Measurements from ENCODE around the gene PPM1H. TPM values are rescaled to one million over a fixed set of nuclear protein-coding genes. Genes with fewer than 3 reads are reported as not detected.

PPM1H gene
- total and polyA plus RNA-seq, 11 donors = 1.3 to 9.6 (median 4.9) TPM

GRCh38 chr12:62714774-62715721 is 219.9 kb downstream of the PPM1H start:
- Histone ChIP-seq H3K4me1 (peaks cover 0 to 39% (median 8%) of the 10 kb centered on the region in 12 donors), H3K36me3 (no peaks in the 10 kb centered on the region), H3K27me3 (no peaks in the 10 kb centered on the region), H3K4me3 (no peak overlapping the region), H3K9me3 (no peaks in the 10 kb centered on the region), H3K27ac (peak overlapping the region in 11 of 12 donors; percentile 5 to 77 (median 47))
- WGBS, 4 donors = 62 to 75% (median 73%) methylated on average over 14 of the region's 14 CpGs
- intact Hi-C loops (cut with DNase I) = no loop called here
- peak in 3 of 4 donors; percentile 48 to 70 (median 65) for ATAC-seq
- no peak for TF ChIP-seq POLR2A (IDR thresholded peaks at IDR 0.05)
- no peak for TF ChIP-seq CTCF (IDR thresholded peaks at IDR 0.05)
- peak; percentile 47 to 77 (median 62) for DNase-seq

GRCh38 chr12:62714181-62714773 is 220.7 kb downstream of the PPM1H start:
- intact Hi-C loops (cut with DNase I) = no loop called here
- no peaks in the 10 kb centered on the region for H3K36me3 ChIP-seq
- peak overlapping the region in 10 of 12 donors; percentile 5 to 77 (median 50) for H3K27ac ChIP-seq
- ATAC-seq = peak in 2 of 4 donors; percentile 13 to 43
- no peak for TF ChIP-seq CTCF (IDR thresholded peaks at IDR 0.05)
- TF ChIP-seq POLR2A (IDR thresholded peaks at IDR 0.05) = no peak
- H3K4me3 ChIP-seq = no peak overlapping the region
- H3K27me3 ChIP-seq = no peaks in the 10 kb centered on the region
- DNase-seq = no peak
- no peaks in the 10 kb centered on the region for H3K9me3 ChIP-seq
- H3K4me1 ChIP-seq = peaks cover 0 to 41% (median 6%) of the 10 kb centered on the region in 12 donors
- 78 to 82% (median 80%) methylated on average over 8 of the region's 8 CpGs for WGBS, 4 donors

- no peak for TF ChIP-seq CTCF (IDR thresholded peaks at IDR 0.05)
- TF ChIP-seq POLR2A (IDR thresholded peaks at IDR 0.05) = no peak
- no peak for DNase-seq
- peak overlapping the region in 10 of 12 donors; percentile 11 to 77 (median 50) for H3K27ac ChIP-seq
- H3K4me3 ChIP-seq = no peak overlapping the region
- H3K27me3 ChIP-seq = no peaks in the 10 kb centered on the region
- 95 to 98% (median 97%) methylated on average over 4 of the region's 4 CpGs for WGBS, 4 donors
- peaks cover 0 to 42% (median 5%) of the 10 kb centered on the region in 12 donors for H3K4me1 ChIP-seq
- ATAC-seq = no peak
- H3K36me3 ChIP-seq = no peaks in the 10 kb centered on the region
- intact Hi-C loops (cut with DNase I) = no loop called here
- H3K9me3 ChIP-seq = no peaks in the 10 kb centered on the region
Observed at GRCh38 chr12:62713723-62714122, 221.2 kb downstream of the PPM1H start.

Data from heart left ventricle (tissue), 16 donors.